ENCODE results near the gene SFTA2. TPM values are rescaled to one million over a fixed set of nuclear protein-coding genes. Genes with fewer than 3 reads are reported as not detected.

SFTA2 gene
- polyA plus RNA-seq, 1 donor (not counting 4 experiments of a cell fraction or from before 2014, with no cell fraction given): not detected

DNA sequence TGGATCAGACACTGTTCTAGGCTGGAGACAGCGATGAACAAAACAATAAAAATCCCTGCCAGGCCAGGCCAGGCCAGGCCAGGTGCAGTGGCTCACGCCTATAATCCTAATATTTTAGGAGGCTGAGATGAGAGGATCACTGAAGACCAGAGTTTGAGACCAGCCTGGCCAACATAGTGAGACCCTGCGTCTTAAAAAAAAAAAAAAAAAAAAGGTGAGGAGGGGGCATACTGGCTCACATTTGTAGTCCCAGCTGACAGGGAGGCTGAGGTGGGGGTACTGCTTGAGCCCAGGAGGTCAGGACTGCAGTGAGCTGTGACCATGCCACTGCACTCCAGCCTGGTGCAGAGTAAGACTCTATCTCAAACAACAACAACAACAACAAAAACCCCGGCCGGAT is 13.3 kb upstream of the SFTA2 start:
- no peak for FAIRE-seq

DNA sequence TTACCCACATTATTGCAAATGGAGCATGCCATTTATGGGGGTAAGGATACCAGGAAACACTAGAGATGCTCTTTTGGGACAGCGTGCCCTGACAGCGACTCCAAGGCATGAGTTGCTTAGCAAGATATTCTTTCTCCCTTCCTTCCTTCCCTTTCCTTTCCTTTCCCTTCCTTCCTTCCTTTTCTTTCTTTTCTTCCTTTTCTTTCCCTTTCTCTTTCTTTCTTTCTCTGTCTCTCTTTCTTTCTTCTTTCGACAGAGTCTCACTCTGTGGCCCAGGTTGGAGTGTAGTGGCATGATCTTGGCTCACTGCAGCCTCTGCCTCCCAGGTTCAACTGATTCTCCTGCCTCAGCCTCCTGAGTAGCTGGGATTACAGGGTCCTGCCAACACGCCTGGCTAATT is 12.1 kb upstream of the SFTA2 start:
- Histone ChIP-seq H3K4me3 (ENCODE audit: control insufficient read depth in 2 of 3, extremely low read depth in 1 of 3, insufficient read depth in 2 of 3, low read depth in 1 of 3, low read length in 3 of 3) (no peak overlapping the region), H3K4me2 (ENCODE audit: control insufficient read depth, extremely low read depth, insufficient read depth, low read depth, low read length) (no peak overlapping the region), H2AFZ (ENCODE audit: control insufficient read depth, low read length) (no peak overlapping the region), H3K27ac (ENCODE audit: control insufficient read depth, insufficient read depth, low read length) (no peak overlapping the region), H3K9me3 (ENCODE audit: control insufficient read depth, low read depth, low read length) (no peaks in the 10 kb centered on the region), H3K9ac (ENCODE audit: control insufficient read depth, extremely low read depth, insufficient read depth, low read length) (no peak overlapping the region), H3K79me2 (ENCODE audit: control insufficient read depth, insufficient read depth, low read length) (no peaks in the 10 kb centered on the region), H4K20me1 (ENCODE audit: control insufficient read depth, extremely low read depth, insufficient read depth, low read length) (no peaks in the 10 kb centered on the region), H3K36me3 (ENCODE audit: control insufficient read depth in 2 of 2, extremely low read depth in 1 of 2, insufficient read depth in 2 of 2, low read length in 2 of 2) (no peaks in the 10 kb centered on the region), H3K27me3 (ENCODE audit: control insufficient read depth, extremely low read depth, insufficient read depth, low read length) (peaks cover 7% of the 10 kb centered on the region), H3K4me1 (ENCODE audit: control insufficient read depth, extremely low read depth, insufficient read depth, low read length) (peaks cover 11% of the 10 kb centered on the region), H3K9me1 (ENCODE audit: control insufficient read depth, extremely low read depth, insufficient read depth, low read length) (no peaks in the 10 kb centered on the region)
- dilution Hi-C loops (cut with MboI; ENCODE audit: extremely low pct_ligation_motif_present, low sequenced_read_pairs): loop anchor here (25.0 kb wide), 1 partner anchor 118 kb away; no protein-coding TSS in a partner anchor
- FAIRE-seq: no peak
- TF ChIP-seq, protein P1, sequence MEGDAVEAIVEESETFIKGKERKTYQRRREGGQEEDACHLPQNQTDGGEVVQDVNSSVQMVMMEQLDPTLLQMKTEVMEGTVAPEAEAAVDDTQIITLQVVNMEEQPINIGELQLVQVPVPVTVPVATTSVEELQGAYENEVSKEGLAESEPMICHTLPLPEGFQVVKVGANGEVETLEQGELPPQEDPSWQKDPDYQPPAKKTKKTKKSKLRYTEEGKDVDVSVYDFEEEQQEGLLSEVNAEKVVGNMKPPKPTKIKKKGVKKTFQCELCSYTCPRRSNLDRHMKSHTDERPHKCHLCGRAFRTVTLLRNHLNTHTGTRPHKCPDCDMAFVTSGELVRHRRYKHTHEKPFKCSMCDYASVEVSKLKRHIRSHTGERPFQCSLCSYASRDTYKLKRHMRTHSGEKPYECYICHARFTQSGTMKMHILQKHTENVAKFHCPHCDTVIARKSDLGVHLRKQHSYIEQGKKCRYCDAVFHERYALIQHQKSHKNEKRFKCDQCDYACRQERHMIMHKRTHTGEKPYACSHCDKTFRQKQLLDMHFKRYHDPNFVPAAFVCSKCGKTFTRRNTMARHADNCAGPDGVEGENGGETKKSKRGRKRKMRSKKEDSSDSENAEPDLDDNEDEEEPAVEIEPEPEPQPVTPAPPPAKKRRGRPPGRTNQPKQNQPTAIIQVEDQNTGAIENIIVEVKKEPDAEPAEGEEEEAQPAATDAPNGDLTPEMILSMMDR (optimal IDR thresholded peaks at IDR 0.05 in 1 of 3, IDR thresholded peaks at IDR 0.05 in 1 of 3, conservative IDR thresholded peaks at IDR 0.05 in 1 of 3; ENCODE audit: extremely low read depth in 1 of 3, insufficient read depth in 2 of 3, low read length in 3 of 3): no peak
- TF ChIP-seq EZH2 (IDR thresholded peaks at IDR 0.05; ENCODE audit: low read length): no peak
- no peak for DNase-seq (ENCODE audit: low read depth, low spot score)

More for the DNA sequence above, 13.3 kb upstream of the SFTA2 start:
- Histone ChIP-seq H2AFZ (ENCODE audit: control insufficient read depth, low read length) (no peak overlapping the region), H3K79me2 (ENCODE audit: control insufficient read depth, insufficient read depth, low read length) (no peaks in the 10 kb centered on the region), H3K27me3 (ENCODE audit: control insufficient read depth, extremely low read depth, insufficient read depth, low read length) (peaks cover 5% of the 10 kb centered on the region), H3K36me3 (ENCODE audit: control insufficient read depth in 2 of 2, extremely low read depth in 1 of 2, insufficient read depth in 2 of 2, low read length in 2 of 2) (no peaks in the 10 kb centered on the region), H3K27ac (ENCODE audit: control insufficient read depth, insufficient read depth, low read length) (no peak overlapping the region), H3K4me1 (ENCODE audit: control insufficient read depth, extremely low read depth, insufficient read depth, low read length) (peaks cover 8% of the 10 kb centered on the region), H3K4me2 (ENCODE audit: control insufficient read depth, extremely low read depth, insufficient read depth, low read depth, low read length) (no peak overlapping the region), H3K9me1 (ENCODE audit: control insufficient read depth, extremely low read depth, insufficient read depth, low read length) (no peaks in the 10 kb centered on the region), H3K9me3 (ENCODE audit: control insufficient read depth, low read depth, low read length) (no peaks in the 10 kb centered on the region), H4K20me1 (ENCODE audit: control insufficient read depth, extremely low read depth, insufficient read depth, low read length) (no peaks in the 10 kb centered on the region), H3K9ac (ENCODE audit: control insufficient read depth, extremely low read depth, insufficient read depth, low read length) (no peak overlapping the region), H3K4me3 (ENCODE audit: control insufficient read depth in 2 of 3, extremely low read depth in 1 of 3, insufficient read depth in 2 of 3, low read depth in 1 of 3, low read length in 3 of 3) (no peak overlapping the region)
- dilution Hi-C loops (cut with MboI; ENCODE audit: extremely low pct_ligation_motif_present, low sequenced_read_pairs): loop anchor here (25.0 kb wide), 1 partner anchor 117 kb away; no protein-coding TSS in a partner anchor
- no peak for TF ChIP-seq EZH2 (IDR thresholded peaks at IDR 0.05; ENCODE audit: low read length)
- TF ChIP-seq, protein P1 (optimal IDR thresholded peaks at IDR 0.05 in 1 of 3, IDR thresholded peaks at IDR 0.05 in 1 of 3, conservative IDR thresholded peaks at IDR 0.05 in 1 of 3; ENCODE audit: extremely low read depth in 1 of 3, insufficient read depth in 2 of 3, low read length in 3 of 3): no peak
- DNase-seq (ENCODE audit: low read depth, low spot score): no peak

Data from keratinocyte (primary cell).